ENCODE measurements around the gene ZNF740. TPM values are rescaled to one million over a fixed set of nuclear protein-coding genes. Genes with fewer than 3 reads are reported as not detected.
"Not testable (repeated sequence)": the region's sequence is repeated elsewhere in the genome, so short reads cannot be mapped to it uniquely, and the experiment has no call there.

Gene ZNF740
- polyA plus RNA-seq, 2 donors: 4.7 to 5.3 TPM

DNA sequence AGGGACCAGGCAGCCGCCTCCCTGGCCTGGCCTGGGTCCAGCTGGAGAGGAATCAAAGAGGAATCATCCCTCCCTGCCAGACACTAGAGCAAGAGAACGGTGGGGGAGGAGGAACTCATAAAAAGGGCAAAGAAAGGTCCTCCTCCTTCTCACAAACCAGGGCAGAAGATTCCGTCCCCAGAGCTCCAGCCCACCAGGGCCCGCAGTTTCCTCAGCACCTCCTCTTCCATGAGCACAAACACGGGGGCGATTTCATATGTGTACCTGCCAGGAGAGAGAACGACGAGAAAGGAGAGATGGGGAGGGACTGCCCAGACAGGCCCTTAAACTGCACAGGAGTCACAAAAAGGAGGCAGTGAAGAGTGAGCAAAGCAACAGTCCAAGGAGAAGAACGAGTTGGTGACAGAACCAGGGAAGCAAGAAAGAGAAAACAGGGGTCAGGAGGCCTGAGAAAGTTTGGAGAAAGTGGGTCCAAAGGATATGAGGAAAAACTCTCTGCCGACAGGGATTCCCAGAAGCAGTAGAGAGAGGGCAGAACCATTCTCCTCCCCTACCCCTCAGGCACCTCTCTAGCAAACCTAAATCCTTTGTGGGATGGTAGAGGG is 8.7 kb upstream of the ZNF740 start:
- 48 to 57% methylated on average over 10 of the region's 10 CpGs for WGBS, 2 donors
- Histone ChIP-seq H3K4me3 (ENCODE audit: low read depth in 1 of 2, low read length in 2 of 2) (no peak overlapping the region), H3K36me3 (ENCODE audit: control insufficient read depth in 2 of 2, insufficient read depth in 2 of 2, low read length in 1 of 2) (peaks cover 4 to 11% of the 10 kb centered on the region in 2 donors)

DNA sequence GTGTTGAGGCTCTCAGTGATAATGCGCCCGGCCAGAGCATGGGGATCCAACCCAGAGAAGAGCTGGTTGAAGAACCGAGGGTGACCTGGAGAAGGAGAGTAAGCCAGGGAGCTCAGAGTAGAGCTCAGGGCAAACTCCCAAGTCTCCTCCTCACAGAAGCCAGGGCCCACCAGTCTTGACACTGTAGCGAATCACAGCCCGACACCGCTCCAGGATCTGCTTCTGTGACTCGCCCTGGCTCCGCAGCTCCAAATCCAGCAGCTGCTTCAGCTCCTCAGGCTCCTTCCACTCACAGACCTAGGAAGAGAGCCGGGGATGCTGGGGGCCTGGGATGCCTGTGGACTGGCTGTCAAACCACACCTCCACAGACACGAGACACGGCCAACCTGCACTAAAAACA is 8.2 kb upstream of the ZNF740 start:
- no peaks in the 10 kb centered on the region for H3K4me1 ChIP-seq (ENCODE audit: control insufficient read depth in 2 of 2, insufficient read depth in 2 of 2, low read length in 1 of 2)
- H3K36me3 ChIP-seq (ENCODE audit: control insufficient read depth in 2 of 2, insufficient read depth in 2 of 2, low read length in 1 of 2): peaks cover 4 to 11% of the 10 kb centered on the region in 2 donors
- WGBS, 2 donors: 88 to 90% methylated on average over 11 of the region's 11 CpGs
- H3K9me3 ChIP-seq (ENCODE audit: control insufficient read depth in 2 of 2, insufficient read depth in 1 of 2, low read depth in 1 of 2, low read length in 1 of 2): no peaks in the 10 kb centered on the region
- no peak overlapping the region for H3K4me3 ChIP-seq (ENCODE audit: low read depth in 1 of 2, low read length in 2 of 2)
- H3K27ac ChIP-seq (ENCODE audit: low read depth in 2 of 2, low read length in 1 of 2): no peak overlapping the region
- H3K27me3 ChIP-seq (ENCODE audit: control insufficient read depth in 1 of 2, insufficient read depth in 2 of 2, low read length in 2 of 2): no peaks in the 10 kb centered on the region

More for the DNA sequence above, 8.7 kb upstream of the ZNF740 start:
- Histone ChIP-seq H3K4me1 (ENCODE audit: control insufficient read depth in 2 of 2, insufficient read depth in 2 of 2, low read length in 1 of 2) (no peaks in the 10 kb centered on the region), H3K27me3 (ENCODE audit: control insufficient read depth in 1 of 2, insufficient read depth in 2 of 2, low read length in 2 of 2) (no peaks in the 10 kb centered on the region), H3K9me3 (ENCODE audit: control insufficient read depth in 2 of 2, insufficient read depth in 1 of 2, low read depth in 1 of 2, low read length in 1 of 2) (no peaks in the 10 kb centered on the region), H3K27ac (ENCODE audit: low read depth in 2 of 2, low read length in 1 of 2) (no peak overlapping the region)

DNA sequence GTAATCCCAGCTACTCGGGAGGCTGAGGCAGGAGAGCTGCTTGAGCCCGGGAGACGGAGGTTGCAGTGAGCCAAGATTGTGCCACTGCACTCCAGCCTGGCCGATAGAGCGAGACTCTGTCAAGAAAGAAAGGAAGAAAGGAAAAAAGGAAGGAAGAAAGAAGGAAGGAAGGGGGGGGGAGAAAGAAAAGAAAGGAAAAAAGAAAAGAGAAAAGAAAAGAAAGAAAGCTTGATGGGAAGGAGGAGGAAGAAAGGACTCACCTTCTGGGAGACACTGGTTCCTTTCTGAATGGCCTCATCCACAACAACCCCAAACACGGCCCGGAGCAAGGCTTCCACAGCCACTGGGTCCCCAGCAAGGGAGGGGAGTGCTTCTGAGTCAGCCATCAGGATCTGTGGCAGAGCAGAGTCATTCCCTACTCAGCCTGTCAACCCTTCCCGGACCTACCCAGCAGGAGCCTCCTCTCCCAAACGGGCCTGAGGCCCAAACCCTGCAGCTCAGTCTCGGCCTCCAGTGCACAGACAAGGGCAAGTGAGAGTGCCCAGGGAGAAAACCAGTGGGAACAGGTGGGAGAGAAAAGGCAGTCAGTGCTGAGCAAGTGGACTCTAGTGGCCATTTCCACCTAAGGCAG is 7.3 kb upstream of the ZNF740 start:
- H3K4me1 ChIP-seq (ENCODE audit: control insufficient read depth in 2 of 2, insufficient read depth in 2 of 2, low read length in 1 of 2): no peaks in the 10 kb centered on the region
- H3K4me3 ChIP-seq (ENCODE audit: low read depth in 1 of 2, low read length in 2 of 2): no peak overlapping the region
- H3K9me3 ChIP-seq (ENCODE audit: control insufficient read depth in 2 of 2, insufficient read depth in 1 of 2, low read depth in 1 of 2, low read length in 1 of 2): no peaks in the 10 kb centered on the region
- WGBS, 2 donors: 90 to 91% methylated on average over 10 of the region's 10 CpGs
- no peaks in the 10 kb centered on the region for H3K27me3 ChIP-seq (ENCODE audit: control insufficient read depth in 1 of 2, insufficient read depth in 2 of 2, low read length in 2 of 2)
- H3K36me3 ChIP-seq (ENCODE audit: control insufficient read depth in 2 of 2, insufficient read depth in 2 of 2, low read length in 1 of 2): peaks cover 4 to 11% of the 10 kb centered on the region in 2 donors
- H3K27ac ChIP-seq (ENCODE audit: low read depth in 2 of 2, low read length in 1 of 2): no peak overlapping the region

DNA sequence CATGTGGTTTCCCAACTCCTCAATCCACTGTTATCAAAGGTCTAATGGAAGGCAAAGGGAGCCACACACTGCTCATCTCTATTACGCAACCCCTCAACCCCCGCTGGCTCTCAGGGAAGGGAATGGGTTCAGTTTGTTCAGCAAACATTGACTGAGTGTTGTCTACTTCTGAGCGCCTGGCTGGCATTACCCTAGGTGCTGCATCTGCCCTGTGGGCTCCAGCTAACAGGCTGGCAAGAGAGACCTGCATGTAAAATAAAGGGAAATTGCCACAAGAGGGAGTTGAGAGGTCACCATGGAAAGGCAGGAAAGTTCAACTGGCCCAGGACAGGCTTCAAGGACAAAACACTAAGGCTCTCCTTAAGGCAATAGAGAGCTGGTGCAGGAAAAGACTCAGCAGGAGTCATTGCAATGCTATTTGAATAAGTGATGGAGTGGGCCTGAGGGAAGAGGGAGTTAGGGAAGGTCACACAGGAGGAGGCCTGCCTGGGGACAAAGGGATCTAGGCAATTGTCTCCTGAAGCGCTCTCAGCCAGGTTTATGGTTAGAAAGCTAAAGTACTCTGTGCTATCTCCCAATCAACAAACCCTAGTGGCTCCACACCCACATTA is 5.5 kb upstream of the ZNF740 start:
- 67 to 79% methylated on average over 4 of the region's 4 CpGs for WGBS, 2 donors
- Histone ChIP-seq H3K4me1 (ENCODE audit: control insufficient read depth in 2 of 2, insufficient read depth in 2 of 2, low read length in 1 of 2) (peaks cover 0 to 2% of the 10 kb centered on the region in 2 donors), H3K27me3 (ENCODE audit: control insufficient read depth in 1 of 2, insufficient read depth in 2 of 2, low read length in 2 of 2) (no peaks in the 10 kb centered on the region), H3K27ac (ENCODE audit: low read depth in 2 of 2, low read length in 1 of 2) (no peak overlapping the region), H3K4me3 (ENCODE audit: low read depth in 1 of 2, low read length in 2 of 2) (no peak overlapping the region), H3K9me3 (ENCODE audit: control insufficient read depth in 2 of 2, insufficient read depth in 1 of 2, low read depth in 1 of 2, low read length in 1 of 2) (no peaks in the 10 kb centered on the region), H3K36me3 (ENCODE audit: control insufficient read depth in 2 of 2, insufficient read depth in 2 of 2, low read length in 1 of 2) (peaks cover 3 to 11% of the 10 kb centered on the region in 2 donors)

DNA sequence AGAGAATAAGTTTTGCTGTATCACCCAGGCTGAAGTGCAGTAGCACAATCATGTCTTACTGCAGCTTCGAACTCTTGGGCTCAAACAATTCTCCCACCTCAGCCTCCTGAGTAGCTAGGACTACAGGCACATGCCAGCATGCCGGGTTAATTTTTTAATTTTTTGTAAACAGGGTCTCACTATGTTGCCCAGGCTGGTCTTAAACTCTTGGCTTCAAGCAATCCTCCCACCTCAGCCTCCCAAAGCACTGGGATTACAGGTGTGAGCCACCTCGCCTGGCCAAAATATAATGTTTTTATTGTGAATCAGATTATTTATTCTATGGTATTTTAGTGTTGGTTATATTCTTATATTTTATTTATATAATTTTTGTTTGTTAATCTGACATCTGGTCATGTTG is 3.8 kb upstream of the ZNF740 start:
- no peaks in the 10 kb centered on the region for H3K27me3 ChIP-seq (ENCODE audit: control insufficient read depth in 1 of 2, insufficient read depth in 2 of 2, low read length in 2 of 2)
- no peaks in the 10 kb centered on the region for H3K36me3 ChIP-seq (ENCODE audit: control insufficient read depth in 2 of 2, insufficient read depth in 2 of 2, low read length in 1 of 2)
- H3K4me3 ChIP-seq (ENCODE audit: low read depth in 1 of 2, low read length in 2 of 2): no peak overlapping the region
- H3K27ac ChIP-seq (ENCODE audit: low read depth in 2 of 2, low read length in 1 of 2): no peak overlapping the region
- WGBS, 2 donors: 95 to 98% methylated on average over 3 of the region's 3 CpGs
- peaks cover 0 to 4% of the 10 kb centered on the region in 2 donors for H3K4me1 ChIP-seq (ENCODE audit: control insufficient read depth in 2 of 2, insufficient read depth in 2 of 2, low read length in 1 of 2)
- H3K9me3 ChIP-seq (ENCODE audit: control insufficient read depth in 2 of 2, insufficient read depth in 1 of 2, low read depth in 1 of 2, low read length in 1 of 2): no peaks in the 10 kb centered on the region

DNA sequence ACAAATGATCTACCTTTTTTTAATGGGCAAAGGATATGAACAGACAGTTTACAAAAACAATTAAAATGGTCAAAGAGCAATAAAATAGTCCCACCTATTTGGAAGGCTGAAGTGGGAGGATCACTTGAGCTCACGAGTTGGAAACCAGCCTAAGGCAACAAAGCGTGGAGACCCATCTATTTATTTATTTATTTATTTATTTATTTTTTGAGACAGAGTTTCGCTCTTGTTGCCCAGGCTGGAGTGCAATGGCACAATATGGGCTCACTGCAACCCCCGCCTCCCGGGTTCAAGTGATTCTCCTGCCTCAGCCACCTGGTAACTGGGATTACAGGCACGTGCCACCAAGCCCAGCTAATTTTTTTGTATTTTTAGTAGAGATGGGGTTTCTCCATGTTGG is 3.1 kb upstream of the ZNF740 start:
- H3K4me3 ChIP-seq (ENCODE audit: low read depth in 1 of 2, low read length in 2 of 2); H3K27me3 ChIP-seq (ENCODE audit: control insufficient read depth in 1 of 2, insufficient read depth in 2 of 2, low read length in 2 of 2); H3K27ac ChIP-seq (ENCODE audit: low read depth in 2 of 2, low read length in 1 of 2); H3K36me3 ChIP-seq (ENCODE audit: control insufficient read depth in 2 of 2, insufficient read depth in 2 of 2, low read length in 1 of 2); H3K4me1 ChIP-seq (ENCODE audit: control insufficient read depth in 2 of 2, insufficient read depth in 2 of 2, low read length in 1 of 2); H3K9me3 ChIP-seq (ENCODE audit: control insufficient read depth in 2 of 2, insufficient read depth in 1 of 2, low read depth in 1 of 2, low read length in 1 of 2): not testable (repeated sequence)
- 90 to 92% methylated on average over 6 of the region's 6 CpGs for WGBS, 2 donors

DNA sequence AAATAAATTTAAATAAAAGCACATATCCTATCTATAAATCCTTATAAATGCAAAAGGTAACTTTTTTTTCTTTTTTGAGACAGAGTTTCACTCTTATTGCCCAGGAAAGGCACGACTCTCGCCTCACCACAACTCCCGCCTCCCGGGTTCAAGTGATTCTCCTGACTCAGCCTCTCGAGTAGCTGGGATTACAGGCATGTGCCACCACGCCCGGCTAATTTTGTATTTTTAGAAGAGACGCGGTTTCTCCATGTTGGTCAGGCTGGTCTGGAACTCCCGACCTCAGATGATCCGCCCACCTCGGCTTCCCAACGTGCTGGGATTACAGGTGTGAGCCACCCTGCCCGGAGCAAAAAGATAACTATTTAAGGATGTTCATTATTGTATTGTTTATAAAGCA is 1.7 kb upstream of the ZNF740 start:
- not testable (repeated sequence) for H3K9me3 ChIP-seq (ENCODE audit: control insufficient read depth in 2 of 2, insufficient read depth in 1 of 2, low read depth in 1 of 2, low read length in 1 of 2); H3K4me3 ChIP-seq (ENCODE audit: low read depth in 1 of 2, low read length in 2 of 2); H3K36me3 ChIP-seq (ENCODE audit: control insufficient read depth in 2 of 2, insufficient read depth in 2 of 2, low read length in 1 of 2); H3K27me3 ChIP-seq (ENCODE audit: control insufficient read depth in 1 of 2, insufficient read depth in 2 of 2, low read length in 2 of 2); H3K27ac ChIP-seq (ENCODE audit: low read depth in 2 of 2, low read length in 1 of 2)
- peaks cover 0 to 13% of the 10 kb centered on the region in 2 donors for H3K4me1 ChIP-seq (ENCODE audit: control insufficient read depth in 2 of 2, insufficient read depth in 2 of 2, low read length in 1 of 2)
- WGBS, 2 donors: 87% methylated on average over 14 of the region's 14 CpGs

DNA sequence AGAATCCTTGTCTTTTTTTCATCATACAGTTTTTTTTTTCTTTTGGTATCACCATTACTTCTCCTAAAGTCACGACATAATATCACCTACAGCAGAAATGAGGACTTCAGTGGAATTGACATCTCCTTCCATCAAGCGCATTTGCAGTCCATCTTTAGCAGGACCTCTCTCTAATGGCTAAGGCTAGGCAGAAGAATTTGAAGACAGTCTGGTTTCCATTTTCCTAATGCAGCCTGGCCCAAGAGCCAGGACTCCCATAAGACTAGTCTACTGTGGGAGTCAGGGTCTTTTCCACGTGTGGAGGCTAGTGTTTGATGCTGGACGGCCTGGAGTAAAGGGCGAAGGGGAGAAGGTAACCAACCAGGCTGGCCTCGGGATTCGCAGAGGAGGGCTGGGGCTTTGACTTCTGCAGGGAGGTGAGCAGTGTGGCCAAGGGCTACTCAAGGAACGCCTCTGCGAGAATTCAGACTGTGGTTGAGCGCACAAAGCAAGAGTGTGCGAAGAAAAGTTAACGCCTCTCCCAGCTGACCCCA is 769 bp upstream of the ZNF740 start:
- Histone ChIP-seq H3K4me3 (ENCODE audit: low read depth in 1 of 2, low read length in 2 of 2) (peak overlapping the region; percentile 75 to 84), H3K36me3 (ENCODE audit: control insufficient read depth in 2 of 2, insufficient read depth in 2 of 2, low read length in 1 of 2) (peaks cover 0 to 4% of the 10 kb centered on the region in 2 donors), H3K27me3 (ENCODE audit: control insufficient read depth in 1 of 2, insufficient read depth in 2 of 2, low read length in 2 of 2) (no peaks in the 10 kb centered on the region), H3K9me3 (ENCODE audit: control insufficient read depth in 2 of 2, insufficient read depth in 1 of 2, low read depth in 1 of 2, low read length in 1 of 2) (no peaks in the 10 kb centered on the region), H3K4me1 (ENCODE audit: control insufficient read depth in 2 of 2, insufficient read depth in 2 of 2, low read length in 1 of 2) (peaks cover 0 to 13% of the 10 kb centered on the region in 2 donors), H3K27ac (ENCODE audit: low read depth in 2 of 2, low read length in 1 of 2) (peak overlapping the region; percentile 94 to 97)
- WGBS, 2 donors: 14 to 18% methylated on average over 12 of the region's 12 CpGs

DNA sequence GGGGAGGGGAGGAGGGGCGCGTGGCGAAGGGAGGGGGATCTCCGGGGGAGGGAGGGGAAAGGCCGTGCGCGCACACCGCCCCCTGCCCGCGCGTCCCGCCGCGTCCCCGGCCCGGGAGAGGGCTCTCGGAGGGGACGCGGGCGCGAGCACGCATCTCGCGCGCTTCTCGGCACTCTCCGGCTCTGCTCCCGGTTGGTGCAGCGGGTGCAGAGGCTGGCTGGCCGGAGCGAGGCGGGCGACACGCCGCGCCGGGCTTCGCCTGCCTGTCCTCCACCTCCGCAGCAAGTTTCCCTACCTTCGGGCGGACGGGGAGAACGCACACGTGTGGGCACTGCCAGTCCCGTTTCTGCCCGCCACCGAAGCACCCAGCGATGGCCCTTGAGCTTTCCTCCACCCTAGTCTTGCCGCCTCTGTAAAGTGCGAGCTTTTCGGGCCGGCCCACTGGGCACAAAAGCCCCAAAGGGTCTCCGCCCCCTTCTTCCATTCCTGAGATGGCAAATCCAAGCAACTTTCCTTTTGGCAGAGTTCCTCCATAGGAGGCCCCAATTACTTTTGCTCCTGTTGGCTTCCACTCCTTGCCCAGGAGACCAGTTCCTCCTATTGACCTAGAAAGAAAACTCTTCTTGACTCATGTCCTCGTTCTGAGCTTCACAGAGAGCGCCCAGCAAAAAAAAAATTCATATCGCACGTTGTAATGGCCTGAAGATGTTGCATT is 566 bp downstream of the ZNF740 start:
- Histone ChIP-seq H3K4me1 (ENCODE audit: control insufficient read depth in 2 of 2, insufficient read depth in 2 of 2, low read length in 1 of 2) (peaks cover 0 to 13% of the 10 kb centered on the region in 2 donors), H3K9me3 (ENCODE audit: control insufficient read depth in 2 of 2, insufficient read depth in 1 of 2, low read depth in 1 of 2, low read length in 1 of 2) (no peaks in the 10 kb centered on the region), H3K4me3 (ENCODE audit: low read depth in 1 of 2, low read length in 2 of 2) (peak overlapping the region; percentile 75 to 84), H3K36me3 (ENCODE audit: control insufficient read depth in 2 of 2, insufficient read depth in 2 of 2, low read length in 1 of 2) (peaks cover 0 to 11% of the 10 kb centered on the region in 2 donors), H3K27ac (ENCODE audit: low read depth in 2 of 2, low read length in 1 of 2) (peak overlapping the region; percentile 94 to 97), H3K27me3 (ENCODE audit: control insufficient read depth in 1 of 2, insufficient read depth in 2 of 2, low read length in 2 of 2) (no peaks in the 10 kb centered on the region)
- 0 to 1% methylated on average over 54 to 55 of the region's 57 CpGs for WGBS, 2 donors
